Stomach smooth muscle (tissue), 2 donors: ENCODE measurements around the gene CNKSR2.

Experiments used
- H3K27ac ChIP-seq: one replicate; pipeline ENCODE4 v1.7.0; 2013; ENCODE audit warnings: mild to moderate bottlenecking, low read length, inconsistent platforms
- H3K27me3 ChIP-seq, 2 donors: one replicate each; pipeline ENCODE4 v1.7.0; 2013; ENCODE audit warnings: low read length in 2 of 2; ENCODE audit not compliant: insufficient read depth in 2 of 2, control insufficient read depth in 1 of 2
- H3K36me3 ChIP-seq, 2 donors: one replicate each; pipeline ENCODE4 v1.7.0; 2013; ENCODE audit warnings: low read length in 2 of 2; ENCODE audit not compliant: control insufficient read depth in 2 of 2, insufficient read depth in 2 of 2
- H3K4me1 ChIP-seq: one replicate; pipeline ENCODE4 v1.7.0; 2013; ENCODE audit warnings: low read length; ENCODE audit not compliant: control insufficient read depth, insufficient read depth
- H3K4me3 ChIP-seq, 2 donors: one replicate each; pipeline ENCODE4 v1.7.0; 2013; ENCODE audit warnings: low read length in 2 of 2
- H3K9ac ChIP-seq, 2 donors: one replicate each; pipeline ENCODE4 v1.7.0; 2013; ENCODE audit warnings: low read length in 2 of 2, mild to moderate bottlenecking in 1 of 2
- H3K9me3 ChIP-seq, 2 donors: one replicate each; pipeline ENCODE4 v1.7.0; 2013; ENCODE audit warnings: low read length in 2 of 2; ENCODE audit not compliant: control insufficient read depth in 2 of 2
- donor health status: healthy.
- donor health status: Pancreatic carcinoma.

The CNKSR2 gene

GRCh38 chrX:21700967-21701366 is 326.7 kb downstream of the CNKSR2 start:
- no peak overlapping the region for H3K27ac ChIP-seq
- H3K9ac ChIP-seq = no peak overlapping the region
- H3K9me3 ChIP-seq = no peaks in the 10 kb centered on the region
- peaks cover 0 to 2% of the 10 kb centered on the region in 2 donors for H3K27me3 ChIP-seq
- no peaks in the 10 kb centered on the region for H3K36me3 ChIP-seq
- no peaks in the 10 kb centered on the region for H3K4me1 ChIP-seq
- no peak overlapping the region for H3K4me3 ChIP-seq

DNA sequence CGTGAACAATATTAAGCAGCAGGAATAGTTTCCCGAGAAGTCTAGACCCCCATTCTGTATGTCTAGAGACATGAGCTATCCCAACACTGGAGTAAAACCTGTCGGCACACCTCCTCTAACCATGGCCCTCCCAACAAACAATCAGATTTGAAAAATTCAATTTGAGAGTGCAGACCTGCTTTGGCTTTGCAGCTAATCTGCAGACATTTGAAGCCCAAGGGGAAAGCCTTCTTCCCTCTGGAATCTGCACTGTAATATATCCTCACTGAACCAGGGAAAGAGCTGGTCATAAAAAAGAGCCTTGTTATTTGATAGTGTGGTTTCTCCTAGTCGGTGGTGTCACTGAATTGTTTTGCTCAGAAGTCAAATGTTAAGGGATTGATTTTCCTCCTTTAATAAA is 328.5 kb downstream of the CNKSR2 start:
- Histone ChIP-seq H3K36me3 (no peaks in the 10 kb centered on the region), H3K9me3 (no peaks in the 10 kb centered on the region), H3K27me3 (peaks cover 0 to 2% of the 10 kb centered on the region in 2 donors), H3K27ac (no peak overlapping the region), H3K9ac (no peak overlapping the region), H3K4me1 (no peaks in the 10 kb centered on the region), H3K4me3 (no peak overlapping the region)
